ENCODE data around the gene ARID2. TPM values are rescaled to one million over a fixed set of nuclear protein-coding genes. Genes with fewer than 3 reads are reported as not detected.

Gene ARID2
- 49.7 TPM for polyA plus RNA-seq (ENCODE audit: insufficient read length)
- long read RNA-seq, donor 1, partial matches to known transcripts, result 46 of 46 reads
- long read RNA-seq, donor 1, other reads (novel, unspliced or antisense), result 0 of 46 reads
- long read RNA-seq, donor 2, partial matches to known transcripts, result 24 of 24 reads
- long read RNA-seq, donor 2, other reads (novel, unspliced or antisense), result 0 of 24 reads
- long read RNA-seq, donor 3, result 0 reads
- long read RNA-seq, donor 4, result 0 reads
- long read RNA-seq, donor 5, partial matches to known transcripts, result 5 of 5 reads
- long read RNA-seq, donor 5, other reads (novel, unspliced or antisense), result 0 of 5 reads
- long read RNA-seq, donor 6, partial matches to known transcripts, result 19 of 19 reads
- long read RNA-seq, donor 6, other reads (novel, unspliced or antisense), result 0 of 19 reads
- long read RNA-seq, donor 7, partial matches to known transcripts, result 116 of 123 reads
- long read RNA-seq, donor 7, other reads (novel, unspliced or antisense), result 7 of 123 reads
- long read RNA-seq, donor 8, result 0 reads

GRCh38 chr12:45729233-45730083, at the start of gene ARID2:
Gene ARID2, plus strand, starts transcription at chr12:45729706. Its CDS starts 131 bp downstream, at chr12:45729837.
- DNase-seq, result peak; percentile 66

GRCh38 chr12:45680362-45680761, 49.1 kb upstream of the ARID2 start:
- DNase-seq, result no peak

GRCh38 chr12:45681465-45681864, 48.0 kb upstream of the ARID2 start:
- no peak for DNase-seq

GRCh38 chr12:45685680-45686079, 43.8 kb upstream of the ARID2 start:
- no peak for DNase-seq

GRCh38 chr12:45687081-45688015, 42.2 kb upstream of the ARID2 start:
- no peak for DNase-seq

- peak; percentile 18 for DNase-seq
Observed at GRCh38 chr12:45688183-45688582, 41.3 kb upstream of the ARID2 start.

- no peak for DNase-seq
Observed at GRCh38 chr12:45695035-45695434, 34.5 kb upstream of the ARID2 start.

GRCh38 chr12:45695606-45696005, 33.9 kb upstream of the ARID2 start:
- no peak for DNase-seq

- no peak for DNase-seq
Observed at GRCh38 chr12:45696049-45696448, 33.5 kb upstream of the ARID2 start.

- DNase-seq, result no peak
Observed at GRCh38 chr12:45697371-45697770, 32.1 kb upstream of the ARID2 start.

- DNase-seq, result no peak
Observed at GRCh38 chr12:45701296-45701695, 28.2 kb upstream of the ARID2 start.

- no peak for DNase-seq
Observed at GRCh38 chr12:45703942-45704341, 25.6 kb upstream of the ARID2 start.

GRCh38 chr12:45704968-45705367, 24.5 kb upstream of the ARID2 start:
- no peak for DNase-seq

GRCh38 chr12:45705404-45705803, 24.1 kb upstream of the ARID2 start:
- DNase-seq, result no peak

GRCh38 chr12:45707241-45707857, 22.2 kb upstream of the ARID2 start:
- DNase-seq, result no peak

- no peak for DNase-seq
Observed at GRCh38 chr12:45708363-45708762, 21.1 kb upstream of the ARID2 start.

GRCh38 chr12:45708901-45709300, 20.6 kb upstream of the ARID2 start:
- no peak for DNase-seq

GRCh38 chr12:45712319-45712718, 17.2 kb upstream of the ARID2 start:
- no peak for DNase-seq

- DNase-seq, result no peak
Observed at GRCh38 chr12:45713078-45713477, 16.4 kb upstream of the ARID2 start.

- no peak for DNase-seq
Observed at GRCh38 chr12:45718306-45718705, 11.2 kb upstream of the ARID2 start.

GRCh38 chr12:45720069-45720468, 9.4 kb upstream of the ARID2 start:
- no peak for DNase-seq

Data from left kidney (tissue), 8 donors.